ENCODE measurements around the gene MTMR6. TPM values are rescaled to one million over a fixed set of nuclear protein-coding genes. Genes with fewer than 3 reads are reported as not detected.

The MTMR6 gene
- polyA plus RNA-seq, 1 of the 3 experiments (the other 2 are of a cell fraction) = 4.8 TPM

DNA sequence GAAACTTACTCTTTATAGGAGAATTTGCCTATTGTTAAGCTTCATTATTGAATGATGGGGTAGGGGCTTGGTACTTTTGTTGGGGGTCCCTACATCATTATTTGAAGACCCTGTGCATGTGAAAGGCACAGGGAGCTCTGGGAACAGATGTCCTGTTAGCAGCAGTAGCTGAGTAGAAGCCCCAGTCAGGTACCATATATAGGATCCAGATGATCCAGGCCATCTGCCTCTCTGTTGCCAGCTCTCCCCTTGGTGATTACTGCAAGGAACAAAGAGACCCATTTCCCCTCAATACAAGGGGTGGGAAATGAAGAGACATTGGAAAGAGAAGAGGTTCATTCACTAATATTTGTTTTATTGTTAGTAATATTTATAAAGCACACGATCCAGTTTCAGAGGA lies 4.4 kb upstream of the MTMR6 start:
- Histone ChIP-seq H3K9ac (no peak overlapping the region), H3K9me2 (no peaks in the 10 kb centered on the region), H3K27ac (ENCODE audit: low read depth in 2 of 2, low read length in 1 of 2) (no peak overlapping the region), H2AFZ (ENCODE audit: low read depth) (no peak overlapping the region), H3K4me3 (ENCODE audit: low read depth in 2 of 2, low read length in 1 of 2) (no peak overlapping the region), H3F3A (replicated peaks; ENCODE audit: insufficient read depth) (peaks cover 4% of the 10 kb centered on the region), H3K79me2 (ENCODE audit: insufficient read depth) (peaks cover 6% of the 10 kb centered on the region; the same call in 1 of the 2 replicates), H3K36me3 (replicated peaks in 1 of 2; ENCODE audit: control insufficient read depth in 1 of 2, insufficient read depth in 2 of 2, low read length in 1 of 2) (no peaks in the 10 kb centered on the region), H4K20me1 (ENCODE audit: insufficient read depth) (no peaks in the 10 kb centered on the region), H3K27me3 (ENCODE audit: insufficient read depth) (no peaks in the 10 kb centered on the region), H3K9me3 (no peaks in the 10 kb centered on the region), H3K4me2 (no peak overlapping the region), H3K4me1 (ENCODE audit: control insufficient read depth in 1 of 2, insufficient read depth in 2 of 2, low read depth in 1 of 2, low read length in 1 of 2) (no peaks in the 10 kb centered on the region; a peak in 1 of 4 replicates)
- ChIA-PET POLR2A (no interaction called here), CTCF (interaction anchor here (0.8 kb wide), 1 partner anchor 12 kb away, joined by 4 read pairs; no protein-coding TSS in a partner anchor)
- WGBS (ENCODE audit: low lambda C conversion rate) = 79% methylated on average over 1 of the region's 1 CpG
- no peak for DNase-seq
- TF ChIP-seq, protein P1, sequence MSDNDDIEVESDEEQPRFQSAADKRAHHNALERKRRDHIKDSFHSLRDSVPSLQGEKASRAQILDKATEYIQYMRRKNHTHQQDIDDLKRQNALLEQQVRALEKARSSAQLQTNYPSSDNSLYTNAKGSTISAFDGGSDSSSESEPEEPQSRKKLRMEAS (IDR thresholded peaks at IDR 0.05; ENCODE audit: low read depth) = no peak
- TF ChIP-seq TEAD4 (IDR thresholded peaks at IDR 0.05; ENCODE audit: borderline replicate concordance, insufficient read depth) (no peak), YY1 (IDR thresholded peaks at IDR 0.05; ENCODE audit: low read depth) (no peak)

DNA sequence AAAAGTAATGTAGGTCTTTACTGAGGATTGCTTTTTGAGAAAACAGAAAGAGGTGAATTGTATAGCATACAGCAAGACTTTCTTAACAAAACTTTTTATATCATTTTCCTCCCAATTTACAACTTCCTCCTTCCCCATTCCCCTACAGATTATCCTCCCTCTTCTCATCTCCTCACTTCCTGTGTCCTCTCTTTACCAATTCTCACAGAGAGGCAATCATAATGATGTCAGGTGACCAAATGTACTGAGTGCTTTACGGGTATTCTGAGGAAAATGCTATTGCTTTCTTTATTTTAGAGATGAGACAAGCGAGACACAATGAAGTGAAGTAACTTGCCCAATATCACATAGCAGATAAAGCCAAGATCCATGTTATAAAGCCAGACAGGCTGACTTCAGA lies 1.7 kb upstream of the MTMR6 start:
- H3K27me3 ChIP-seq (ENCODE audit: insufficient read depth) = no peaks in the 10 kb centered on the region
- no peak overlapping the region for H3K27ac ChIP-seq (ENCODE audit: low read depth in 2 of 2, low read length in 1 of 2)
- TF ChIP-seq MEF2A (IDR thresholded peaks at IDR 0.05; ENCODE audit: borderline replicate concordance, low read depth) (no peak), EZH2phosphoT487 (IDR thresholded peaks at IDR 0.05; ENCODE audit: borderline replicate concordance, low read depth) (no peak), NRF1 (IDR thresholded peaks at IDR 0.05; ENCODE audit: low read depth, low read length) (no peak), ELF1 (IDR thresholded peaks at IDR 0.05) (no peak), RFX5 (IDR thresholded peaks at IDR 0.05; ENCODE audit: low read length) (no peak), TCF12 (IDR thresholded peaks at IDR 0.05) (no peak), GABPA (IDR thresholded peaks at IDR 0.05; ENCODE audit: low read depth) (no peak)
- TF ChIP-seq, protein P2, sequence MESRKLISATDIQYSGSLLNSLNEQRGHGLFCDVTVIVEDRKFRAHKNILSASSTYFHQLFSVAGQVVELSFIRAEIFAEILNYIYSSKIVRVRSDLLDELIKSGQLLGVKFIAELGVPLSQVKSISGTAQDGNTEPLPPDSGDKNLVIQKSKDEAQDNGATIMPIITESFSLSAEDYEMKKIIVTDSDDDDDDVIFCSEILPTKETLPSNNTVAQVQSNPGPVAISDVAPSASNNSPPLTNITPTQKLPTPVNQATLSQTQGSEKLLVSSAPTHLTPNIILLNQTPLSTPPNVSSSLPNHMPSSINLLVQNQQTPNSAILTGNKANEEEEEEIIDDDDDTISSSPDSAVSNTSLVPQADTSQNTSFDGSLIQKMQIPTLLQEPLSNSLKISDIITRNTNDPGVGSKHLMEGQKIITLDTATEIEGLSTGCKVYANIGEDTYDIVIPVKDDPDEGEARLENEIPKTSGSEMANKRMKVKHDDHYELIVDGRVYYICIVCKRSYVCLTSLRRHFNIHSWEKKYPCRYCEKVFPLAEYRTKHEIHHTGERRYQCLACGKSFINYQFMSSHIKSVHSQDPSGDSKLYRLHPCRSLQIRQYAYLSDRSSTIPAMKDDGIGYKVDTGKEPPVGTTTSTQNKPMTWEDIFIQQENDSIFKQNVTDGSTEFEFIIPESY (IDR thresholded peaks at IDR 0.05; ENCODE audit: borderline replicate concordance, low read depth) = no peak
- TF ChIP-seq, protein P3, sequence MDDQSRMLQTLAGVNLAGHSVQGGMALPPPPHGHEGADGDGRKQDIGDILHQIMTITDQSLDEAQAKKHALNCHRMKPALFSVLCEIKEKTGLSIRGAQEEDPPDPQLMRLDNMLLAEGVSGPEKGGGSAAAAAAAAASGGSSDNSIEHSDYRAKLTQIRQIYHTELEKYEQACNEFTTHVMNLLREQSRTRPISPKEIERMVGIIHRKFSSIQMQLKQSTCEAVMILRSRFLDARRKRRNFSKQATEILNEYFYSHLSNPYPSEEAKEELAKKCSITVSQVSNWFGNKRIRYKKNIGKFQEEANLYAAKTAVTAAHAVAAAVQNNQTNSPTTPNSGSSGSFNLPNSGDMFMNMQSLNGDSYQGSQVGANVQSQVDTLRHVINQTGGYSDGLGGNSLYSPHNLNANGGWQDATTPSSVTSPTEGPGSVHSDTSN (IDR thresholded peaks at IDR 0.05) = no peak
- no peaks in the 10 kb centered on the region for H3K9me2 ChIP-seq
- H2AFZ ChIP-seq (ENCODE audit: low read depth) = peak overlapping the region; percentile 53
- no peak overlapping the region for H3K9ac ChIP-seq
- peaks cover 4% of the 10 kb centered on the region; the same call in 1 of the 2 replicates for H4K20me1 ChIP-seq (ENCODE audit: insufficient read depth)
- H3K4me1 ChIP-seq (ENCODE audit: control insufficient read depth in 1 of 2, insufficient read depth in 2 of 2, low read depth in 1 of 2, low read length in 1 of 2) = peaks cover 4 to 9% of the 10 kb centered on the region in 2 experiments; a peak in 3 of 4 replicates
- peaks cover 33% of the 10 kb centered on the region for H3K79me2 ChIP-seq (ENCODE audit: insufficient read depth)
- peaks cover 0 to 6% of the 10 kb centered on the region in 2 experiments for H3K36me3 ChIP-seq (replicated peaks in 1 of 2; ENCODE audit: control insufficient read depth in 1 of 2, insufficient read depth in 2 of 2, low read length in 1 of 2)
- H3K9me3 ChIP-seq = no peaks in the 10 kb centered on the region
- ChIA-PET POLR2A (no interaction called here), CTCF (no interaction called here)
- H3F3A ChIP-seq (replicated peaks; ENCODE audit: insufficient read depth) = peaks cover 11% of the 10 kb centered on the region
- 90% methylated on average over 2 of the region's 2 CpGs for WGBS (ENCODE audit: low lambda C conversion rate)
- H3K4me2 ChIP-seq = no peak overlapping the region
- no peak for DNase-seq
- no peak overlapping the region for H3K4me3 ChIP-seq (ENCODE audit: low read depth in 2 of 2, low read length in 1 of 2)

Data from SK-N-SH (cell line).